A549 (cell line): ENCODE results near the gene STS.

Experiments
- CEBPB ChIP-seq, 2 experiments: fragments of >200 bp in 1 of 2; sonication (Bioruptor Twin) in 1 of 2; formaldehyde crosslinking in 1 of 2; IDR thresholded peaks; 2 replicates each; pipeline ENCODE4 v1.6.1; 2012 to 2016
- CTCF ChIP-seq: fragments of >200 bp; sonication (Bioruptor Twin); formaldehyde crosslinking; IDR thresholded peaks from 3 replicates; pipeline ENCODE4 v1.5.1; 2016
- EHMT2 ChIP-seq: fragments of 200-600 bp; sonication (generic); IDR thresholded peaks from 2 replicates; pipeline ENCODE4 v1.6.1; 2016; ENCODE audit warnings: antibody characterized with exemption, low read depth, mild to moderate bottlenecking, moderate library complexity
- FOSL2 ChIP-seq, 2 experiments: fragments of 450-650 bp in 1 of 2; fragments of >200 bp in 1 of 2; sonication (Bioruptor Twin) in 1 of 2; formaldehyde crosslinking; IDR thresholded peaks; 2 replicates each; pipeline versions ENCODE4 v1.5.0 to v1.6.1; 2016 to 2020; ENCODE audit warnings: mild to moderate bottlenecking in 1 of 2, moderate library complexity in 1 of 2
- HMGXB4 ChIP-seq: fragments of 250-450 bp; sonication (Bioruptor Pico); IDR thresholded peaks from 2 replicates; pipeline ENCODE4 v1.5.0; 2021; ENCODE audit warnings: mild to moderate bottlenecking, moderate library complexity, borderline replicate concordance
- HOXB13 ChIP-seq: fragments of 250-450 bp; sonication (Bioruptor Pico); IDR thresholded peaks from 2 replicates; pipeline ENCODE4 v1.5.0; 2020; ENCODE audit warnings: low read depth, mild to moderate bottlenecking, moderate library complexity
- MAX ChIP-seq: IDR thresholded peaks from 2 replicates; pipeline ENCODE4 v1.6.1; 2012
- MAZ ChIP-seq: fragments of 150-350 bp; IDR thresholded peaks from 2 replicates; pipeline ENCODE4 v1.6.1; 2014; ENCODE audit warnings: antibody characterized with exemption, low read depth, low read length, borderline replicate concordance
- NPAS2 ChIP-seq: fragments of 250-450 bp; sonication (Bioruptor Pico); IDR thresholded peaks from 2 replicates; pipeline ENCODE4 v1.8.0; 2022; ENCODE audit warnings: mild to moderate bottlenecking, moderate library complexity, borderline replicate concordance
- PHF8 ChIP-seq: fragments of 200-600 bp; sonication (generic); IDR thresholded peaks from 2 replicates; pipeline ENCODE4 v1.6.1; 2016; ENCODE audit warnings: low read depth, mild to moderate bottlenecking, antibody characterized with exemption, moderate library complexity, borderline replicate concordance
- POLR2A ChIP-seq: IDR thresholded peaks from 2 replicates; pipeline ENCODE4 v1.6.1; 2012; ENCODE audit warnings: mild to moderate bottlenecking, low read length
- RAD21 ChIP-seq, 2 experiments: fragments of >200 bp in 1 of 2; sonication (Bioruptor Twin) in 1 of 2; formaldehyde crosslinking in 1 of 2; IDR thresholded peaks in 1 of 2; conservative IDR thresholded peaks in 1 of 2; 2 replicates in 1 of 2; 3 replicates in 1 of 2; pipeline ENCODE4 v1.6.1; 2012 to 2018; ENCODE audit warnings: inconsistent platforms in 1 of 2
- RCOR1 ChIP-seq: fragments of 150-350 bp; IDR thresholded peaks from 2 replicates; pipeline ENCODE4 v1.6.1; 2014; ENCODE audit warnings: antibody characterized with exemption, low read length, low read depth
- REST ChIP-seq: fragments of 200-600 bp; sonication (generic); IDR thresholded peaks from 2 replicates; pipeline ENCODE4 v1.6.1; 2016; ENCODE audit warnings: antibody characterized with exemption, mild to moderate bottlenecking, moderate library complexity

GRCh38 chrX:7147413-7147977 lies at the start of gene STS:
- no peak for TF ChIP-seq CTCF
- peak; percentile 43 for TF ChIP-seq MAX
- TF ChIP-seq HMGXB4 (CRISPR knock-in tag) = no peak
- TF ChIP-seq PHF8 = no peak
- no peak for TF ChIP-seq MAZ
- TF ChIP-seq RAD21 (conservative IDR thresholded peaks at IDR 0.05 in 1 of 2, IDR thresholded peaks at IDR 0.05 in 1 of 2) = no peak
- TF ChIP-seq EHMT2 = no peak
- no peak for TF ChIP-seq POLR2A
- TF ChIP-seq REST = no peak
- no peak for TF ChIP-seq HOXB13 (CRISPR knock-in tag)
- no peak for TF ChIP-seq RCOR1
- no peak for TF ChIP-seq CEBPB (IDR thresholded peaks at IDR 0.05)
- TF ChIP-seq NPAS2 (CRISPR knock-in tag) = no peak
- no peak for TF ChIP-seq FOSL2 (IDR thresholded peaks at IDR 0.05)
- no peak for TF ChIP-seq FOSL2 (CRISPR knock-in tag; IDR thresholded peaks at IDR 0.05)
